ENCODE data around the gene FMN1. TPM values are rescaled to one million over a fixed set of nuclear protein-coding genes. Genes with fewer than 3 reads are reported as not detected.

Gene FMN1
- total and polyA plus RNA-seq, 7 donors: 3.0 to 19.9 (median 6.7) TPM

DNA sequence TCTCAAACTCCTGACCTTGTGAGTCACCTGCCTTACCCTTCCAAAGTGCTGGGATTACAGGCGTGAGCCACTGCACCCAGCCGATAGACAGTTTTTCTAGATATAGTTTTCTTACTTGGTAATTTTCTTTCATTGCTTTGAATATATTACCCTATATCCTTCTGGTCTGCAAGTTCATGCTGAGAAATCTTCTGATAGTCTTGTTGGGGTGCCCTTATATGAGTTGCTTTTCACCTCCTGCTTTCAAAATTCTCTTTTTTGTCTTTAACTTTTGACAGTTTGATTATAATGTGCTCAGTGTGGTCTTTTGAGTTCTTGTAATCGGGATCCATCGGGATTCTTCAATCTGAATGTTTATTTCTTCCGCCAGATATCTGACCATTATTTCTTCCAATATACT lies 259.4 kb downstream of the FMN1 start:
- intact Hi-C loops (cut with DNase I): no loop called here
- no peaks in the 10 kb centered on the region for H3K4me1 ChIP-seq
- no peak for DNase-seq
- H3K36me3 ChIP-seq: no peaks in the 10 kb centered on the region
- no peaks in the 10 kb centered on the region for H3K27me3 ChIP-seq
- no peak overlapping the region for H3K4me3 ChIP-seq
- WGBS, 2 donors: 96 to 97% methylated on average over 5 of the region's 5 CpGs
- TF ChIP-seq POLR2A (IDR thresholded peaks at IDR 0.05): no peak
- TF ChIP-seq, protein P1, sequence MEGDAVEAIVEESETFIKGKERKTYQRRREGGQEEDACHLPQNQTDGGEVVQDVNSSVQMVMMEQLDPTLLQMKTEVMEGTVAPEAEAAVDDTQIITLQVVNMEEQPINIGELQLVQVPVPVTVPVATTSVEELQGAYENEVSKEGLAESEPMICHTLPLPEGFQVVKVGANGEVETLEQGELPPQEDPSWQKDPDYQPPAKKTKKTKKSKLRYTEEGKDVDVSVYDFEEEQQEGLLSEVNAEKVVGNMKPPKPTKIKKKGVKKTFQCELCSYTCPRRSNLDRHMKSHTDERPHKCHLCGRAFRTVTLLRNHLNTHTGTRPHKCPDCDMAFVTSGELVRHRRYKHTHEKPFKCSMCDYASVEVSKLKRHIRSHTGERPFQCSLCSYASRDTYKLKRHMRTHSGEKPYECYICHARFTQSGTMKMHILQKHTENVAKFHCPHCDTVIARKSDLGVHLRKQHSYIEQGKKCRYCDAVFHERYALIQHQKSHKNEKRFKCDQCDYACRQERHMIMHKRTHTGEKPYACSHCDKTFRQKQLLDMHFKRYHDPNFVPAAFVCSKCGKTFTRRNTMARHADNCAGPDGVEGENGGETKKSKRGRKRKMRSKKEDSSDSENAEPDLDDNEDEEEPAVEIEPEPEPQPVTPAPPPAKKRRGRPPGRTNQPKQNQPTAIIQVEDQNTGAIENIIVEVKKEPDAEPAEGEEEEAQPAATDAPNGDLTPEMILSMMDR (IDR thresholded peaks at IDR 0.05): no peak
- TF ChIP-seq EP300 (IDR thresholded peaks at IDR 0.05): no peak
- no peak for TF ChIP-seq POLR2AphosphoS5 (IDR thresholded peaks at IDR 0.05)
- no peaks in the 10 kb centered on the region for H3K9me3 ChIP-seq
- no peak overlapping the region for H3K27ac ChIP-seq

DNA sequence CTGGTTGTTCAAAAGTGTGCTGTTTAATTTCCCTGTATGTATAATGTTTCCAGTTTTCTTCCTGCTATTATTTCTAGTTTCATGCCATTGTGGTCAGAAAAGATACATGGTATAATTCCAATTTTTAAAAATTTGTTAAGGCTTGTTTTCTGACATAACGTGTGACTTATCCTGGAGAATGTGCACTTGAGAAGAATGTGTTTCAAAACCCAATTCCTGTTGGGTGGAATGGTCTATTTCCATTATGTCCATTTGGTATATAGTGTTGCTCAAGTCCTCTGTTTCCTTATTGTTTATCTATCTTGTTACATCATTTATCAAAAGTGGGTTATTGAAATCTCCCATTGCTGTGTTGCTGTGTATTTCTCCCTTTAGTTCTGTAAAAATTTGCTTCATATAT lies 261.3 kb downstream of the FMN1 start:
- DNase-seq: no peak
- intact Hi-C loops (cut with DNase I): no loop called here
- Histone ChIP-seq H3K4me3 (no peak overlapping the region), H3K27ac (no peak overlapping the region), H3K36me3 (no peaks in the 10 kb centered on the region), H3K9me3 (no peaks in the 10 kb centered on the region), H3K27me3 (no peaks in the 10 kb centered on the region), H3K4me1 (no peaks in the 10 kb centered on the region)
- TF ChIP-seq POLR2AphosphoS5 (IDR thresholded peaks at IDR 0.05) (no peak), POLR2A (IDR thresholded peaks at IDR 0.05) (no peak), EP300 (IDR thresholded peaks at IDR 0.05) (no peak)
- TF ChIP-seq, protein P1 (IDR thresholded peaks at IDR 0.05): no peak
- 88 to 96% methylated on average over 1 of the region's 1 CpG for WGBS, 2 donors

DNA sequence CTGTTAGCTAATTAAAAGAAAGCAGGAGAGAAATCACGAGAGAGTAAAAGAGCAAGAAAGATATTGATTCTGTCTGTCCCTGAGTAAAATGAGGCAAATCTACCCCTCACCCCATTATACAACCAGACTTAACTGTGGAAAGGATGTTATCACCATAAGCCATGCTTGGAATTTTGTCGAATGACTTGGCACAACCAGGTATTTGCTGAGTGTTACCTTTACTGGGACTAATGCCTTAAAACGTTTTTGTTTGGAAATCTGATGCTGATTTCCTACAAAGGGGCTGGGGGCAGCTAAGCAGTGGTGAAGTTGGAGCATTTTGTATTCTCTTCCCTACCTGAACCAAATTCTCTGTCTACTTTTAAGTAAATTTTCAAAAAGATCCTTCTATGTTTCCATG lies 265.6 kb downstream of the FMN1 start:
- TF ChIP-seq POLR2AphosphoS5 (IDR thresholded peaks at IDR 0.05) (no peak), EP300 (IDR thresholded peaks at IDR 0.05) (no peak), POLR2A (IDR thresholded peaks at IDR 0.05) (no peak)
- TF ChIP-seq, protein P1 (IDR thresholded peaks at IDR 0.05): no peak
- Histone ChIP-seq H3K27ac (no peak overlapping the region), H3K36me3 (no peaks in the 10 kb centered on the region), H3K27me3 (no peaks in the 10 kb centered on the region), H3K9me3 (no peaks in the 10 kb centered on the region), H3K4me1 (no peaks in the 10 kb centered on the region), H3K4me3 (no peak overlapping the region)
- 65% methylated on average over 3 of the region's 3 CpGs for WGBS, 2 donors
- DNase-seq: no peak
- intact Hi-C loops (cut with DNase I): no loop called here

DNA sequence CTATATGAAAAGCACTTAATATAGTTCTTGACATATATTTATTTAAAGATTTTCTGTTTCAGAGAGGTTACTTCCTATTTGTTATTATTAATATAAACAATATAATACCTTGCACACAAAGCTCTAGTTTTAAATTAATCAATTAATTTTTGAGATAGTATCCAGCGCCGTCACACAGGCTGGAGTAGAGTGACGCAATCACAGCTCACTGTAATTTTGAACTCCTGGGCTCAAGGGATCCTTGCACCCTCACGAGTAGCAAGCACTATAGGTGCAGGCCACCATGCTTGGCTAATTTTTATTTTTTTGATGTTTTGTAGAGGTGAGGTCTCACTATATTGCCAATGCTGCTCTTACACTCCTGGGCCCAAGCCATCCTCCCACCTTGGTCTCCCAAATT lies 267.4 kb downstream of the FMN1 start:
- TF ChIP-seq EP300 (IDR thresholded peaks at IDR 0.05) (no peak), POLR2A (IDR thresholded peaks at IDR 0.05) (no peak), POLR2AphosphoS5 (IDR thresholded peaks at IDR 0.05) (no peak)
- TF ChIP-seq, protein P1 (IDR thresholded peaks at IDR 0.05): no peak
- intact Hi-C loops (cut with DNase I): no loop called here

DNA sequence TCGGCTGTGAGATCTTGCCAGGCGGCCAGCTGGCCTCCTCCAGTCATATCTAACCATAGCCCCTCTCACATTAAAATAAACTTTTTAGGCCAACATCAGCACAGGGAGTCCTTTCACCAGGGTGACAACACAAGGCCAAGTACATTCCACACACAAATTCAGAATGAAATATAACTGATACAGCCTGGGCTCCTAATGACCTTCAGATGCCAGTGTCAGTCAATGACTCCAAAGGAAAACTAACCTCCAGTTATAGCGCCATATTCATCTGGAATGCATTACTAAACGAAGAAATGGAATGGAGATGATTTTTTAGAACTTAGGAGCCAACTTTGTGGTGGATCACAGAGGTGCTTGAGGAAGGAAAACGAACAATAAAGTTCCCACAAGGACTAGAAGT lies 271.3 kb downstream of the FMN1 start:
- no peak overlapping the region for H3K27ac ChIP-seq
- TF ChIP-seq EP300 (IDR thresholded peaks at IDR 0.05): no peak
- TF ChIP-seq POLR2A (IDR thresholded peaks at IDR 0.05): no peak
- no peak for TF ChIP-seq POLR2AphosphoS5 (IDR thresholded peaks at IDR 0.05)
- TF ChIP-seq, protein P1 (IDR thresholded peaks at IDR 0.05): no peak
- 89 to 93% methylated on average over 5 of the region's 5 CpGs for WGBS, 2 donors
- H3K27me3 ChIP-seq: no peaks in the 10 kb centered on the region
- no peaks in the 10 kb centered on the region for H3K36me3 ChIP-seq
- no peaks in the 10 kb centered on the region for H3K9me3 ChIP-seq
- intact Hi-C loops (cut with DNase I): no loop called here
- no peak overlapping the region for H3K4me3 ChIP-seq
- DNase-seq: no peak
- H3K4me1 ChIP-seq: peaks cover 0 to 12% (median 3%) of the 10 kb centered on the region in 4 donors

More for the DNA sequence above, 267.4 kb downstream of the FMN1 start:
- Histone ChIP-seq H3K9me3 (no peaks in the 10 kb centered on the region), H3K36me3 (no peaks in the 10 kb centered on the region), H3K27ac (no peak overlapping the region), H3K4me1 (peaks cover 0 to 3% (median 0%) of the 10 kb centered on the region in 4 donors), H3K4me3 (no peak overlapping the region), H3K27me3 (no peaks in the 10 kb centered on the region)
- no peak for DNase-seq
- WGBS, 2 donors: 81 to 93% methylated on average over 4 of the region's 4 CpGs
